M059J (cell line): Measurements from ENCODE around the gene SLC38A7. TPM values are rescaled to one million over a fixed set of nuclear protein-coding genes. Genes with fewer than 3 reads are reported as not detected.
A peak's percentile ranks its signal among the peaks of the same experiment; 100 is the strongest.
"Not testable (repeated sequence)": the region's sequence is repeated elsewhere in the genome, so short reads cannot be mapped to it uniquely, and the experiment has no call there.

Experiments used
- DNase-seq: peaks from one replicate; pipeline ENCODE4 v3.0.0-alpha.2; 2012; ENCODE audit warnings: low read depth
- total RNA-seq: library from RNA; depleted of rRNA; stranded (reverse); fragments of >200 nt; shearing (Covaris generic); gene quantifications from 2 replicates; pipeline ENCODE4 v1.2.3, GENCODE V29; 2014

SLC38A7 gene
- total RNA-seq, 1 experiment from 2014 or later = 12.9 TPM

- DNase-seq = peak; percentile 49
Observed at GRCh38 chr16:58678716-58679115, 5.9 kb downstream of the SLC38A7 start.

- DNase-seq = no peak
Observed at GRCh38 chr16:58678269-58678668, 6.3 kb downstream of the SLC38A7 start.

GRCh38 chr16:58670946-58671583 lies 13.5 kb downstream of the SLC38A7 start:
- no peak for DNase-seq

GRCh38 chr16:58670177-58670576 lies 14.4 kb downstream of the SLC38A7 start:
- DNase-seq = peak; percentile 35

GRCh38 chr16:58665200-58665599 lies 19.4 kb downstream of the SLC38A7 start:
- no peak for DNase-seq

- DNase-seq = peak; percentile 93
Observed at GRCh38 chr16:58661199-58661830, 23.3 kb downstream of the SLC38A7 start.

- not testable (repeated sequence) for DNase-seq
Observed at GRCh38 chr16:58659911-58660310, 24.7 kb downstream of the SLC38A7 start.

- DNase-seq = peak; percentile 64
Observed at GRCh38 chr16:58658796-58659211, 25.8 kb downstream of the SLC38A7 start.

GRCh38 chr16:58656899-58657298 lies 27.7 kb downstream of the SLC38A7 start:
- DNase-seq = no peak

- DNase-seq = no peak
Observed at GRCh38 chr16:58655215-58655596, 29.4 kb downstream of the SLC38A7 start.

- DNase-seq = no peak
Observed at GRCh38 chr16:58654560-58655214, 29.9 kb downstream of the SLC38A7 start.

GRCh38 chr16:58652741-58653140 lies 31.8 kb downstream of the SLC38A7 start:
- peak; percentile 59 for DNase-seq

GRCh38 chr16:58651965-58652348 lies 32.6 kb downstream of the SLC38A7 start:
- peak; percentile 86 for DNase-seq

- DNase-seq = no peak
Observed at GRCh38 chr16:58649707-58650106, 34.9 kb downstream of the SLC38A7 start.

GRCh38 chr16:58647107-58647506 lies 37.5 kb downstream of the SLC38A7 start:
- no peak for DNase-seq

- DNase-seq = peak; percentile 50
Observed at GRCh38 chr16:58644765-58645487, 39.6 kb downstream of the SLC38A7 start.

- no peak for DNase-seq
Observed at GRCh38 chr16:58644108-58644507, 40.5 kb downstream of the SLC38A7 start.

GRCh38 chr16:58640949-58641348 lies 43.6 kb downstream of the SLC38A7 start:
- no peak for DNase-seq

- DNase-seq = no peak
Observed at GRCh38 chr16:58639836-58640235, 44.7 kb downstream of the SLC38A7 start.

GRCh38 chr16:58639230-58639629 lies 45.3 kb downstream of the SLC38A7 start:
- no peak for DNase-seq

- peak; percentile 85 for DNase-seq
Observed at GRCh38 chr16:58638148-58639036, 46.2 kb downstream of the SLC38A7 start.
